ENCODE data around the gene CDC42EP3. TPM values are rescaled to one million over a fixed set of nuclear protein-coding genes. Genes with fewer than 3 reads are reported as not detected.

The CDC42EP3 gene
- total and polyA plus RNA-seq, 2 experiments from 2014 or later, result 19.3 to 33.0 TPM

GRCh38 chr2:37618326-37618725 is 53.1 kb downstream of the CDC42EP3 start:
- H3K4me2 ChIP-seq, result no peak overlapping the region
- 94% methylated on average over 3 of the region's 3 CpGs for WGBS (ENCODE audit: low lambda C conversion rate, missing lambda C conversion rate)
- peaks cover 19% of the 10 kb centered on the region for H3K4me1 ChIP-seq (ENCODE audit: insufficient read depth)
- H3K27ac ChIP-seq, result no peak overlapping the region
- no peaks in the 10 kb centered on the region for H4K20me1 ChIP-seq (ENCODE audit: insufficient read depth, poor library complexity, severe bottlenecking)
- H3K27me3 ChIP-seq, result no peaks in the 10 kb centered on the region
- H3K9me3 ChIP-seq (ENCODE audit: low read depth), result no peaks in the 10 kb centered on the region
- no peaks in the 10 kb centered on the region for H3K79me2 ChIP-seq
- H3K36me3 ChIP-seq (replicated peaks; ENCODE audit: insufficient read depth, low read depth), result no peaks in the 10 kb centered on the region
- TF ChIP-seq EZH2phosphoT487 (IDR thresholded peaks at IDR 0.05; ENCODE audit: low read depth, severe bottlenecking, unreplicated experiment), result no peak
- DNase-seq (ENCODE audit: low spot score), result no peak
- H3K4me3 ChIP-seq, result no peak overlapping the region
- H3K9me2 ChIP-seq (replicated peaks; ENCODE audit: insufficient read depth), result no peaks in the 10 kb centered on the region
- H2AFZ ChIP-seq, result no peak overlapping the region

GRCh38 chr2:37617119-37617892 is 54.1 kb downstream of the CDC42EP3 start:
- TF ChIP-seq EZH2phosphoT487 (IDR thresholded peaks at IDR 0.05; ENCODE audit: low read depth, severe bottlenecking, unreplicated experiment) (no peak), EZH2 (IDR thresholded peaks at IDR 0.05; ENCODE audit: borderline replicate concordance) (no peak), CTCF (IDR thresholded peaks at IDR 0.05; ENCODE audit: poor library complexity) (no peak)
- peak overlapping the region; percentile 15 for H3K27ac ChIP-seq
- no peaks in the 10 kb centered on the region for H3K79me2 ChIP-seq
- H4K20me1 ChIP-seq (ENCODE audit: insufficient read depth, poor library complexity, severe bottlenecking), result no peaks in the 10 kb centered on the region
- no peak for DNase-seq (ENCODE audit: low spot score)
- no peaks in the 10 kb centered on the region for H3K36me3 ChIP-seq (replicated peaks; ENCODE audit: insufficient read depth, low read depth)
- H3K4me1 ChIP-seq (ENCODE audit: insufficient read depth), result peaks cover 19% of the 10 kb centered on the region
- 89% methylated on average over 14 of the region's 14 CpGs for WGBS (ENCODE audit: low lambda C conversion rate, missing lambda C conversion rate)
- no peaks in the 10 kb centered on the region for H3K9me2 ChIP-seq (replicated peaks; ENCODE audit: insufficient read depth)
- no peak overlapping the region for H3K4me3 ChIP-seq
- H2AFZ ChIP-seq, result no peak overlapping the region
- H3K27me3 ChIP-seq, result no peaks in the 10 kb centered on the region
- no peaks in the 10 kb centered on the region for H3K9me3 ChIP-seq (ENCODE audit: low read depth)
- no peak overlapping the region for H3K4me2 ChIP-seq

GRCh38 chr2:37616677-37617005 is 54.8 kb downstream of the CDC42EP3 start:
- no peaks in the 10 kb centered on the region for H3K9me3 ChIP-seq (ENCODE audit: low read depth)
- H3K4me1 ChIP-seq (ENCODE audit: insufficient read depth), result peaks cover 19% of the 10 kb centered on the region
- H3K4me2 ChIP-seq, result no peak overlapping the region
- H3K36me3 ChIP-seq (replicated peaks; ENCODE audit: insufficient read depth, low read depth), result no peaks in the 10 kb centered on the region
- H3K27me3 ChIP-seq, result no peaks in the 10 kb centered on the region
- no peak overlapping the region for H2AFZ ChIP-seq
- H3K79me2 ChIP-seq, result no peaks in the 10 kb centered on the region
- H3K4me3 ChIP-seq, result no peak overlapping the region
- no peaks in the 10 kb centered on the region for H3K9me2 ChIP-seq (replicated peaks; ENCODE audit: insufficient read depth)
- WGBS (ENCODE audit: low lambda C conversion rate, missing lambda C conversion rate), result 56% methylated on average over 2 of the region's 2 CpGs
- no peak for TF ChIP-seq EZH2phosphoT487 (IDR thresholded peaks at IDR 0.05; ENCODE audit: low read depth, severe bottlenecking, unreplicated experiment)
- TF ChIP-seq CTCF (IDR thresholded peaks at IDR 0.05; ENCODE audit: poor library complexity), result no peak
- TF ChIP-seq EZH2 (IDR thresholded peaks at IDR 0.05; ENCODE audit: borderline replicate concordance), result no peak
- peak overlapping the region; percentile 15 for H3K27ac ChIP-seq
- DNase-seq (ENCODE audit: low spot score), result peak; percentile 44
- H4K20me1 ChIP-seq (ENCODE audit: insufficient read depth, poor library complexity, severe bottlenecking), result no peaks in the 10 kb centered on the region

GRCh38 chr2:37615804-37616676 is 55.4 kb downstream of the CDC42EP3 start:
- Histone ChIP-seq H3K9me3 (ENCODE audit: low read depth) (no peaks in the 10 kb centered on the region), H3K27ac (peak overlapping the region; percentile 10), H4K20me1 (ENCODE audit: insufficient read depth, poor library complexity, severe bottlenecking) (no peaks in the 10 kb centered on the region), H3K9me2 (replicated peaks; ENCODE audit: insufficient read depth) (no peaks in the 10 kb centered on the region), H2AFZ (no peak overlapping the region), H3K4me1 (ENCODE audit: insufficient read depth) (peaks cover 24% of the 10 kb centered on the region), H3K79me2 (no peaks in the 10 kb centered on the region), H3K4me3 (no peak overlapping the region), H3K36me3 (replicated peaks; ENCODE audit: insufficient read depth, low read depth) (no peaks in the 10 kb centered on the region), H3K27me3 (no peaks in the 10 kb centered on the region), H3K4me2 (no peak overlapping the region)
- TF ChIP-seq EZH2phosphoT487 (IDR thresholded peaks at IDR 0.05; ENCODE audit: low read depth, severe bottlenecking, unreplicated experiment) (no peak), EZH2 (IDR thresholded peaks at IDR 0.05; ENCODE audit: borderline replicate concordance) (no peak), CTCF (IDR thresholded peaks at IDR 0.05; ENCODE audit: poor library complexity) (no peak)
- 88% methylated on average over 6 of the region's 6 CpGs for WGBS (ENCODE audit: low lambda C conversion rate, missing lambda C conversion rate)
- no peak for DNase-seq (ENCODE audit: low spot score)

All from hepatocyte (in vitro differentiated cells).